Neural cell (in vitro differentiated cells): ENCODE measurements around the gene RND2. TPM values are rescaled to one million over a fixed set of nuclear protein-coding genes. Genes with fewer than 3 reads are reported as not detected.
A peak's percentile ranks its signal among the peaks of the same experiment; 100 is the strongest.

ENCODE experiments used
- H2AFZ ChIP-seq: fragments of 200-600, 300-800 bp; sonication (generic), shearing (Covaris generic); 2 replicates; pipeline ENCODE4 v1.6.0; 2014; ENCODE audit warnings: low read depth, mild to moderate bottlenecking, antibody characterized with exemption, low read length, moderate library complexity
- H3F3A ChIP-seq: fragments of 200-600 bp; shearing (Covaris generic); 2 replicates; pipeline ENCODE4 v1.6.1; 2016; ENCODE audit warnings: mild to moderate bottlenecking, moderate library complexity, mixed read lengths, antibody characterized with exemption, low read length; ENCODE audit not compliant: insufficient read depth, poor library complexity, severe bottlenecking
- H3K27ac ChIP-seq: fragments of 200-600, 300-800 bp; sonication (generic), shearing (Covaris generic); 2 replicates; pipeline ENCODE4 v1.5.1; 2014; ENCODE audit warnings: mild to moderate bottlenecking, low read length, moderate library complexity
- H3K27me3 ChIP-seq: fragments of 300-800, 200-600 bp; sonication (generic), shearing (Covaris generic); 2 replicates; pipeline ENCODE4 v1.6.0; 2014; ENCODE audit warnings: mild to moderate bottlenecking, low read depth, low read length, moderate library complexity; ENCODE audit not compliant: insufficient read depth
- H3K36me3 ChIP-seq: fragments of 300-800, 200-600 bp; sonication (generic), shearing (Covaris generic); 2 replicates; pipeline ENCODE4 v1.5.1; 2014; ENCODE audit warnings: mild to moderate bottlenecking, antibody characterized with exemption, low read length, moderate library complexity; ENCODE audit not compliant: insufficient read depth
- H3K4me2 ChIP-seq: fragments of 300-800, 200-600 bp; sonication (generic), shearing (Covaris generic); 2 replicates; pipeline ENCODE4 v1.6.0; 2014; ENCODE audit warnings: mild to moderate bottlenecking, low read length
- H3K4me3 ChIP-seq: fragments of 300-800, 200-600 bp; sonication (generic), shearing (Covaris generic); 2 replicates; pipeline ENCODE4 v1.5.1; 2014; ENCODE audit warnings: mild to moderate bottlenecking, low read length, moderate library complexity
- H3K79me2 ChIP-seq: fragments of 200-600 bp; shearing (Covaris generic); replicated peaks from 2 replicates; pipeline ENCODE4 v1.6.0; 2014; ENCODE audit warnings: mild to moderate bottlenecking, low read length, moderate library complexity; ENCODE audit not compliant: insufficient read depth
- H3K9ac ChIP-seq: fragments of 300-800, 200-600 bp; sonication (generic), shearing (Covaris generic); 2 replicates; pipeline ENCODE4 v1.6.1; 2016; ENCODE audit warnings: mild to moderate bottlenecking, low read length, mixed read lengths
- H3K9me2 ChIP-seq: fragments of 200-600 bp; shearing (Covaris generic); 2 replicates; pipeline ENCODE4 v1.6.1; 2016; ENCODE audit warnings: mild to moderate bottlenecking, low read length, mixed read lengths; ENCODE audit not compliant: insufficient read depth
- H3K9me3 ChIP-seq: fragments of 200-600, 300-800 bp; sonication (generic), shearing (Covaris generic); 2 replicates; pipeline ENCODE4 v1.6.1; 2016; ENCODE audit warnings: mild to moderate bottlenecking, mixed run types, low read length, moderate library complexity, mixed read lengths
- H4K20me1 ChIP-seq: fragments of 200-600 bp; shearing (Covaris generic); 2 replicates; pipeline ENCODE4 v1.6.1; 2016; ENCODE audit warnings: mild to moderate bottlenecking, mixed run types; ENCODE audit not compliant: insufficient read depth
- CTCF ChIP-seq: fragments of 450-650 bp; IDR thresholded peaks from 2 replicates; pipeline ENCODE4 v1.5.1; 2014; ENCODE audit warnings: antibody characterized with exemption, mild to moderate bottlenecking, moderate library complexity; ENCODE audit not compliant: poor library complexity, severe bottlenecking
- EP300 ChIP-seq: fragments of 450-650 bp; conservative IDR thresholded peaks from 2 replicates; pipeline ENCODE4 v1.6.1; 2014; ENCODE audit warnings: antibody characterized with exemption, mild to moderate bottlenecking, moderate library complexity; ENCODE audit not compliant: poor library complexity, severe bottlenecking
- EZH2 ChIP-seq: fragments of 200-600, 300-800 bp; shearing (Covaris generic), sonication (generic); IDR thresholded peaks from 2 replicates; pipeline ENCODE4 v1.6.1; 2014; ENCODE audit warnings: antibody characterized with exemption, low read length, borderline replicate concordance, mild to moderate bottlenecking; ENCODE audit not compliant: insufficient read depth, poor library complexity, severe bottlenecking
- MXI1 ChIP-seq: fragments of 450-650 bp; conservative IDR thresholded peaks from 2 replicates; pipeline ENCODE4 v1.6.1; 2014; ENCODE audit warnings: antibody characterized with exemption, mild to moderate bottlenecking; ENCODE audit not compliant: poor library complexity, severe bottlenecking
- POLR2AphosphoS5 ChIP-seq: IDR thresholded peaks from 2 replicates; pipeline ENCODE4 v1.6.1; 2012
- RAD21 ChIP-seq: fragments of 450-650 bp; conservative IDR thresholded peaks from 2 replicates; pipeline ENCODE4 v1.6.1; 2014; ENCODE audit warnings: antibody characterized with exemption, mild to moderate bottlenecking, moderate library complexity
- REST ChIP-seq: IDR thresholded peaks from 2 replicates; pipeline ENCODE4 v1.6.1; 2012; ENCODE audit warnings: borderline replicate concordance
- SMC3 ChIP-seq: fragments of 450-650 bp; conservative IDR thresholded peaks from 2 replicates; pipeline ENCODE4 v1.6.1; 2014; ENCODE audit warnings: antibody characterized with exemption, mild to moderate bottlenecking, moderate library complexity; ENCODE audit not compliant: poor library complexity
- TAF1 ChIP-seq: IDR thresholded peaks from 2 replicates; pipeline ENCODE4 v1.6.1; 2012; ENCODE audit warnings: low read depth
- polyA plus RNA-seq: library from polyadenylated mRNA; depleted of rRNA; stranded (reverse); fragments of >200 nt; gene quantifications from 2 replicates; pipeline ENCODE4 v1.2.3, GENCODE V29; 2014

The RND2 gene
- polyA plus RNA-seq, 1 donor from 2014 or later = 43.8 TPM

DNA sequence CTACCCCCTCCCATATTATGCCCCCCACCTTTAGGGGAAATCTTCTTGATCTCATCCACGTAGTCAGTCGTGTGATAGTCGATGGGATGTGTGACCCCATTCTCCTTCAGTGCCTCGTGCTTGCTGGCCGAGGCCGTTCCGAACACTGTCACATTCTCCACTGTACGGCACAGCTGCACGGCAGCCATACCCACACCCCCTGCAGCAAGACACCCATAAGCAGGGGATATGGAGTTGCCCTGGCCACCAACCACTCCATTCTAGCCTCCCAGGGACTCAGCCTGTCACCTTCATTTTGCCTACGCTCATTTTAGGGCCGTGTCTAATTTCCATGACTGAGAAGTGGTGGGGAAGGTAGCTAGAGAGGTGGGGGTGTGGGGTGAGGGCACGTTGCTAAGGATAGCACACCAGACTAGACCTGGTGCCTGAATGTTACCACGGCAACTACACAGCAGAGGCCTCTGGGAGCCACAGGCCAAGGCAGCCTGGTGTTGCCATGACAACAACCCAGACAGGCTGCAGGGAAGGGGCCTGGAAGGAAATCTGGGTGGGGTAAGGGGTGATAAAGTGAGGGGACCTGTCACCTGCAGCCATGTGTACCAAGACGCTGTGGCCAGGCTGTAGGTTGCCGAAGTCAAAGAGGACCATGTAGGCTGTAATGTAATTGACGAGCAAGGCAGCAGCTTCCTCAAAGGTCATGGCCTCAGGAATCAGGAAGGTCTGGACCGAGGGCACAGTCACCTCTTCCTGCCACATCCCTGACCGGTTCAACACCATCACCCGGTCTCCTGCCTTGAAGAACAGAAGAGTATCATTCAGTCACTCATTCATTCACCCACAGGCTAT lies 6.8 kb upstream of the RND2 start:
- peaks cover 63% of the 10 kb centered on the region for H3K79me2 ChIP-seq
- H3K27ac ChIP-seq = peak overlapping the region; percentile 95
- H3K4me2 ChIP-seq = peak overlapping the region; percentile 81
- no peak overlapping the region for H2AFZ ChIP-seq
- H3K9me3 ChIP-seq = no peaks in the 10 kb centered on the region
- TF ChIP-seq MXI1 (peak; percentile 92), TAF1 (no peak), RAD21 (no peak), POLR2AphosphoS5 (peak; percentile 32), SMC3 (peak; percentile 39), CTCF (no peak), EP300 (peak; percentile 77), EZH2 (no peak), REST (no peak)
- peaks cover 7% of the 10 kb centered on the region for H3F3A ChIP-seq
- H4K20me1 ChIP-seq = peaks cover 4% of the 10 kb centered on the region
- H3K36me3 ChIP-seq = no peaks in the 10 kb centered on the region
- H3K27me3 ChIP-seq = no peaks in the 10 kb centered on the region
- H3K9ac ChIP-seq = peak overlapping the region; percentile 67
- H3K4me3 ChIP-seq = peak overlapping the region; percentile 80
- H3K9me2 ChIP-seq = no peaks in the 10 kb centered on the region

- TF ChIP-seq RAD21 (no peak), TAF1 (no peak), EP300 (no peak)
These were observed 6.1 kb upstream of the RND2 start for GRCh38 chr17:43018932-43019331.

More at GRCh38 chr17:43018932-43019331, 6.1 kb upstream of the RND2 start:
- Histone ChIP-seq H3K79me2 (peaks cover 63% of the 10 kb centered on the region), H3K9me2 (no peaks in the 10 kb centered on the region), H3F3A (peaks cover 7% of the 10 kb centered on the region), H3K4me3 (peak overlapping the region; percentile 80), H2AFZ (no peak overlapping the region), H3K9ac (peak overlapping the region; percentile 67), H3K4me2 (peak overlapping the region; percentile 81), H3K27me3 (no peaks in the 10 kb centered on the region), H3K36me3 (no peaks in the 10 kb centered on the region), H3K27ac (peak overlapping the region; percentile 95), H3K9me3 (no peaks in the 10 kb centered on the region), H4K20me1 (peaks cover 4% of the 10 kb centered on the region)
